Astrocyte of the spinal cord (primary cell): Measurements from ENCODE around the gene XRCC6.

ENCODE experiments used
- DNase-seq: peaks from one replicate; pipeline ENCODE4 v3.0.0; 2011; ENCODE audit warnings: low read depth, low spot score
- H3K4me3 ChIP-seq: 2 replicates; pipeline ENCODE4 v1.5.1; 2011; ENCODE audit warnings: low read depth, mild to moderate bottlenecking, low read length, moderate library complexity
- CTCF ChIP-seq: IDR thresholded peaks from 2 replicates; pipeline ENCODE4 v1.5.1; 2012; ENCODE audit warnings: low read depth, mild to moderate bottlenecking, low read length, inconsistent platforms
- in situ Hi-C: cut with HindIII; loops from 2 replicates; pipeline ENCODE4 v1.10.0; 2017; ENCODE audit warnings: low sequenced_read_pairs

Gene XRCC6

GRCh38 chr22:41648432-41648831 is 27.3 kb downstream of the XRCC6 start:
- TF ChIP-seq CTCF = no peak
- in situ Hi-C loops = no loop called here
- no peak overlapping the region for H3K4me3 ChIP-seq
- DNase-seq = no peak

GRCh38 chr22:41650229-41650628 is 29.1 kb downstream of the XRCC6 start:
- no peak overlapping the region for H3K4me3 ChIP-seq
- in situ Hi-C loops = no loop called here
- no peak for DNase-seq
- no peak for TF ChIP-seq CTCF

- DNase-seq = no peak
- TF ChIP-seq CTCF = no peak
- in situ Hi-C loops = no loop called here
- no peak overlapping the region for H3K4me3 ChIP-seq
These were observed 29.7 kb downstream of the XRCC6 start for GRCh38 chr22:41650821-41651220.

GRCh38 chr22:41654322-41654721 is 33.2 kb downstream of the XRCC6 start:
- in situ Hi-C loops = no loop called here
- H3K4me3 ChIP-seq = no peak overlapping the region
- no peak for DNase-seq
- no peak for TF ChIP-seq CTCF

GRCh38 chr22:41656556-41656955 is 35.5 kb downstream of the XRCC6 start:
- no peak overlapping the region for H3K4me3 ChIP-seq
- TF ChIP-seq CTCF = no peak
- in situ Hi-C loops = no loop called here
- DNase-seq = no peak

GRCh38 chr22:41657709-41658108 is 36.6 kb downstream of the XRCC6 start:
- no peak for TF ChIP-seq CTCF
- no peak for DNase-seq
- in situ Hi-C loops = no loop called here
- no peak overlapping the region for H3K4me3 ChIP-seq

GRCh38 chr22:41658869-41659268 is 37.8 kb downstream of the XRCC6 start:
- H3K4me3 ChIP-seq = no peak overlapping the region
- in situ Hi-C loops = no loop called here
- no peak for TF ChIP-seq CTCF
- DNase-seq = no peak
